Heart left ventricle (tissue), 16 donors: ENCODE results near the gene CIAO3. TPM values are rescaled to one million over a fixed set of nuclear protein-coding genes. Genes with fewer than 3 reads are reported as not detected.
"Not testable (repeated sequence)": the region's sequence is repeated elsewhere in the genome, so short reads cannot be mapped to it uniquely, and the experiment has no call there.

Experiments
- ATAC-seq, 4 donors: fragments of 200-7000 bp; cut with Tn5 transposase; one replicate each; pipeline ENCODE4 v1.9.1; 2020 to 2022; ENCODE audit warnings: moderate library complexity in 4 of 4, mild to moderate bottlenecking in 3 of 4, moderate number of reproducible peaks in 1 of 4
- DNase-seq, 5 donors: peaks; one replicate each; pipeline ENCODE4 v3.0.0-alpha.2; 2020
- H3K27ac ChIP-seq, 12 donors: fragments of 200-600 bp; sonication (generic) in 4 of 12; one replicate each; pipeline versions ENCODE4 v1.5.0 to v1.8.0; 2016 to 2022; ENCODE audit warnings: mild to moderate bottlenecking in 2 of 12
- H3K27me3 ChIP-seq, 9 donors: fragments of 200-600 bp; sonication (generic) in 2 of 9; one replicate each; pipeline versions ENCODE4 v1.5.1 to v1.8.0; 2016 to 2022; ENCODE audit warnings: mild to moderate bottlenecking in 3 of 9
- H3K36me3 ChIP-seq, 9 donors: fragments of 200-600 bp; sonication (generic) in 2 of 9; one replicate each; pipeline versions ENCODE4 v1.5.0 to v1.8.0; 2018 to 2022; ENCODE audit warnings: mild to moderate bottlenecking in 2 of 9
- H3K4me1 ChIP-seq, 12 donors: fragments of 200-600 bp; sonication (generic) in 4 of 12; one replicate each; pipeline versions ENCODE4 v1.5.0 to v1.8.0; 2016 to 2022; ENCODE audit warnings: mild to moderate bottlenecking in 3 of 12
- H3K4me3 ChIP-seq, 12 donors: fragments of 200-600 bp; sonication (generic) in 4 of 12; one replicate each; pipeline versions ENCODE4 v1.5.0 to v1.8.0; 2017 to 2022; ENCODE audit warnings: mild to moderate bottlenecking in 9 of 12, moderate library complexity in 4 of 12
- H3K9me3 ChIP-seq, 12 donors: fragments of 200-600 bp; sonication (generic) in 4 of 12; one replicate each; pipeline versions ENCODE4 v1.5.0 to v1.8.0; 2016 to 2022; ENCODE audit warnings: mild to moderate bottlenecking in 1 of 12
- POLR2A ChIP-seq, 2 donors: fragments of 450-650 bp; IDR thresholded peaks; one replicate each; pipeline ENCODE4 v1.6.1; 2017; ENCODE audit warnings: antibody characterized with exemption in 2 of 2, mild to moderate bottlenecking in 2 of 2, moderate library complexity in 2 of 2
- WGBS, 4 donors: extraction: QIAGEN DNeasy Blood & Tissue Kit in 2 of 4; methylation state at CpG; one replicate each; pipeline versions ENCODE4 v1.1.5 to v1.1.7; 2013 to 2018; 5-methylcytosine and 5-hydroxymethylcytosine counted together
- intact Hi-C, 10 donors: fragments of 100-400 bp; cut with DNase I; formaldehyde crosslinking; loops; one replicate each; pipeline versions ENCODE4 v1.11.1 to v1.14.2; 2022
- polyA plus RNA-seq, 2 donors: library from polyadenylated mRNA; stranded (reverse); fragments of 200-250 nt; gene quantifications; one replicate each; pipeline ENCODE4 v1.2.3, GENCODE V29; 2013
- total RNA-seq, 9 donors: library from RNA; depleted of rRNA in 2 of 9; stranded (reverse); fragments of >200 nt in 2 of 9; fragmentation: NEBNext Ultra II Directional in 3 of 9; extraction: Animal tissue kit (Norgen Biotek cat#: 25700) in 3 of 9; gene quantifications; one replicate each; pipeline versions ENCODE4 v1.1.0 to v1.2.4, GENCODE V29; 2016 to 2023
- TF ChIP-seq, protein P1 (sequence below), 12 donors: fragments of 200-600 bp; sonication (generic) in 4 of 12; IDR thresholded peaks; one replicate each; pipeline versions ENCODE4 v1.5.0 to v1.8.0; 2018 to 2022; ENCODE audit warnings: antibody characterized with exemption in 12 of 12, mild to moderate bottlenecking in 5 of 12
- donor health status: ischemic (EF 13 %, LVEDD 7.1; RV severe dilation, severe dysfunction).
- donor health status: healthy with polysubstance abuse.
- donor health status: DM: no; HTN: yes; CAD: no.
- donor health status: DM: no; HTN: no; CAD: no.
- donor health status: ischemic (EF 25% LVEDD 6.9; RV normal size, moderate dysfunction).
- donor health status: ischemic (EF 25% LVEDD 5.7; RV mildly dilated, moderate dysfunction).
- donor health status: healthy.
- donor health status: DM: yes; HTN: yes; CAD: no.
- donor health status: ischemic (EF 35%, LVEDD 5.7; RV mildly dilated, moderate dysfunction).
- donor health status: nonischemic (EF 11% LVEDD 7.7; RV severe dilation, severe dysfunction).
- donor health status: DM: yes; HTN: yes; CAD: no.
- donor health status: PGD.
- donor health status: ischemic (EF 29% LVEDD 5.4; RV normal size, mild dysfunction).
- donor health status: nonischemic (EF 23%, LVEDD 6.1; RV moderate dilation, normal function).

Gene CIAO3
- total and polyA plus RNA-seq, 11 donors, result 21.4 to 41.5 (median 28.2) TPM

DNA sequence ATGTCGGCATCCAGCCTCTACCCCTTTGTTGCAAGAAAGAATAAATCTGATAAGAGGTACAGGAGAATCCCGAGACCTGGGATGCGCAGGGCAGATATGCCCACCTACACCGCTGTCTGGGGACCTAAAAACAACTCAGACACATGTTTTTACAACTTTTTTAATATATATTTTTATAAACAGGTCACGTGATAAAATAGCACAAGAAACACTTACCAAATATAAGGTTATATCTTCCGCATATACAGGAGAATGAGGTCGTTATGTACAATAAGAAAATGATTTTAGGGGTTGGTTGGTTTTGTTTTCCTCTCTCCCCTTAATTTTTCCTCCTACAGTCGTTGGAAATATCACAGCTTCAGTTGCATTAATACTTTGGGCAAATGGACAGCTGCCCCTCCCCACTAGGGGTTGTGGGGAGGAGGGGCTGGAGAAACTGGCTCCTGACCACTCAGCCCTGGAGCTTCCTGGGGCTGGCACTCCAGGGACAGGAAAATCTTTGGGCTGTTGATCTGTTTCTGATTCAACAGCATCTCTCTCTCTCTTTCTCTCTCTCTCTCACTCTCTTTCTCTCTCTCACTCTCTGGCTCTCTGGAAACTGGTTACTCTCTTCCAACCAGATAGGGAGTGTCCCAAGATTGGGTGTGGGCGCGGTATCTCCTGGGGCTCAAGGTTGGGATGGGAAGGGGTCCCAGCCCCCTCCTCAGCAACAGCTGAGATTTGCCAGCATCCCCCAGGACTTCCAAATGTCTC is 48.3 kb downstream of the CIAO3 start:
- Histone ChIP-seq H3K9me3 (no peaks in the 10 kb centered on the region), H3K4me1 (peaks cover 0 to 54% (median 27%) of the 10 kb centered on the region in 12 donors), H3K36me3 (peaks cover 0 to 3% (median 0%) of the 10 kb centered on the region in 9 donors), H3K27ac (no peak overlapping the region), H3K4me3 (no peak overlapping the region), H3K27me3 (peaks cover 11 to 57% (median 45%) of the 10 kb centered on the region in 9 donors)
- TF ChIP-seq, protein P1, sequence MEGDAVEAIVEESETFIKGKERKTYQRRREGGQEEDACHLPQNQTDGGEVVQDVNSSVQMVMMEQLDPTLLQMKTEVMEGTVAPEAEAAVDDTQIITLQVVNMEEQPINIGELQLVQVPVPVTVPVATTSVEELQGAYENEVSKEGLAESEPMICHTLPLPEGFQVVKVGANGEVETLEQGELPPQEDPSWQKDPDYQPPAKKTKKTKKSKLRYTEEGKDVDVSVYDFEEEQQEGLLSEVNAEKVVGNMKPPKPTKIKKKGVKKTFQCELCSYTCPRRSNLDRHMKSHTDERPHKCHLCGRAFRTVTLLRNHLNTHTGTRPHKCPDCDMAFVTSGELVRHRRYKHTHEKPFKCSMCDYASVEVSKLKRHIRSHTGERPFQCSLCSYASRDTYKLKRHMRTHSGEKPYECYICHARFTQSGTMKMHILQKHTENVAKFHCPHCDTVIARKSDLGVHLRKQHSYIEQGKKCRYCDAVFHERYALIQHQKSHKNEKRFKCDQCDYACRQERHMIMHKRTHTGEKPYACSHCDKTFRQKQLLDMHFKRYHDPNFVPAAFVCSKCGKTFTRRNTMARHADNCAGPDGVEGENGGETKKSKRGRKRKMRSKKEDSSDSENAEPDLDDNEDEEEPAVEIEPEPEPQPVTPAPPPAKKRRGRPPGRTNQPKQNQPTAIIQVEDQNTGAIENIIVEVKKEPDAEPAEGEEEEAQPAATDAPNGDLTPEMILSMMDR (IDR thresholded peaks at IDR 0.05), result no peak
- no peak for TF ChIP-seq POLR2A (IDR thresholded peaks at IDR 0.05)
- ATAC-seq (no peak), DNase-seq (no peak)
- WGBS, 4 donors, result 62 to 68% (median 64%) methylated on average over 10 of the region's 10 CpGs
- intact Hi-C loops, result no loop called here

DNA sequence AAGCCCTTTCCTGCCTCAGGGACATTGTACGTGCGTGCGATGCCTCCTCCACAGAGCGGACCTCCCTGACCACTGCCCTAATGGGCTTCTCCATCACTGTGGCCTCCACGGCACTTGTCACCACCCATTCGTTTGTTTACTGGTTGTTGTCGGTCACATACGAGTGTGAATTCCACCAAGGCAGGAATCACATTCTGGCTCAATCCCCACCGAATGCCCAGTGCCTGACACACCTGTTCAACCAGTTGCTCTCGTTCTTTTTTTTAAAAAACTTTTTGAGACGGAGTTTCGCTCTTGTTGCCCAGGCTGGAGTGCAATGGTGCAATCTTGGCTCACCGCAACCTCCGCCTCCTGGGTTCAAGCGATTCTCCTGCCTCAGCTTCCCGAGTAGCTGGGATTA is 49.6 kb downstream of the CIAO3 start:
- DNase-seq, result not testable (repeated sequence)

DNA sequence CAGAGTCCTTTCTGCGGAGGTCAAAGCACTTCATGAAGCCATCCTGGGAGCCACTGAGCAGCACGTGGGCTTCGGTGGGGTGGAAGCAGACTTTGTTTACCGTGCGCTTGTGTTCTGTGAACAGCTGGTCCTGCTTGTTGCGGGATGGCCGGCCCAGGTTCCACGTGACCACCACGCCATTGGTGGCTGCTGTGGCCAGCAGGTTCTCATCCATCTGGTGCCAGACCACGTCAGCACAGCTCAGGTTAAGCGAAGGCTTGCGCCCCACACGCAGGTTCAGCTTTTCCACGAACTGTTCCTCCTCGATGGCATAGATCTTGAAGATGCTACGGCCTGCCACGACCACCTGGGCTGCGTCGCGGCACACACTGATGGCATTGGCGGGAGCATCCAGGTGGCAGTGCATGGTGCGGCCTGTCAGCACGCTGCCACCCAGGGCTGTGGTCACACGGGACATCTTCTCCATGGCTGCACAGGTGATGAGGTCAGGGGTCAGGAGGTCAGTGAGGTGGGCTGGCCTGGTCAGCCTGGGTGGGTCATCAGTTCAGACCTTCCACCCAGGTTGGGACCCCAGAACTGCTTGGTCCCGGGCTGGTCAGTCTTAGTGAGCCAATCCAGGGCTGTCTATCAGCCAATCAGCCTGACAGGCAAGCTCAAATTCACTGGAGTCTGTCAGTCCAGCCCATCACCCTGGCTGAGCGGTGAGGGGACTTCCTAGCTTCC is 51.5 kb downstream of the CIAO3 start:
- TF ChIP-seq, protein P1 (IDR thresholded peaks at IDR 0.05), result no peak
- TF ChIP-seq POLR2A (IDR thresholded peaks at IDR 0.05), result no peak
- intact Hi-C loops, result no loop called here
- ATAC-seq (peak in 1 of 4 donors; percentile 0), DNase-seq (no peak)
- H3K4me3 ChIP-seq, result peak overlapping the region; percentile 72 to 98 (median 94)
- WGBS, 4 donors, result 84 to 89% (median 87%) methylated on average over 24 to 26 of the region's 26 CpGs
- peaks cover 0 to 18% (median 4%) of the 10 kb centered on the region in 9 donors for H3K36me3 ChIP-seq
- no peaks in the 10 kb centered on the region for H3K9me3 ChIP-seq
- peaks cover 3 to 56% (median 32%) of the 10 kb centered on the region in 12 donors for H3K4me1 ChIP-seq
- H3K27ac ChIP-seq, result peak overlapping the region in 9 of 12 donors; percentile 65 to 92 (median 87)
- peaks cover 2 to 28% (median 20%) of the 10 kb centered on the region in 9 donors for H3K27me3 ChIP-seq

More for the DNA sequence above, 49.6 kb downstream of the CIAO3 start:
- H3K4me3 ChIP-seq, ATAC-seq, H3K9me3 ChIP-seq, H3K27ac ChIP-seq, intact Hi-C loops: not testable (repeated sequence)
- H3K27me3 ChIP-seq, result peaks cover 8 to 46% (median 37%) of the 10 kb centered on the region in 9 donors
- H3K4me1 ChIP-seq, result peaks cover 0 to 54% (median 27%) of the 10 kb centered on the region in 12 donors
- 89 to 90% (median 89%) methylated on average over 16 of the region's 16 CpGs for WGBS, 4 donors
- H3K36me3 ChIP-seq, result peaks cover 0 to 15% (median 4%) of the 10 kb centered on the region in 9 donors

DNA sequence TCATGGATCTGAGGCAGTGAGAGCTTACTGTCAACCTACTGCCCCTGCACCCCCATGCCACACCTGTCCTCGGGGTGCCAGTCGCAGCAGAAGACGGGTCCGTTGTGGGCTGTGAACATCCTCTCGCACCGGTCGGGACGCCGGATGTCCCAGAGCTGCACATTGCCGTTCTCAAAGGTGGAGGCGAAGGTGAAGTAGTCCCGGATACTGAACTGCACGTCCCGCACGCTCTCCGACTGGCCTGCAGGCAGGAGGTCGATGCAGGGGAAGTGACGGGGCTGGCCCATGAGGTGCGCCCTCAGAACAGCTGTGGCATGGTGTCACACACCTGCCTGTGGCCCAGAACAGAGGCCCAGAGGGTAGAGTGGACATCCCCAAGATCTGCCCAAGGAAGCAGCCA is 53.3 kb downstream of the CIAO3 start:
- H3K36me3 ChIP-seq, result peaks cover 0 to 28% (median 14%) of the 10 kb centered on the region in 9 donors
- H3K9me3 ChIP-seq, result no peaks in the 10 kb centered on the region
- no peak overlapping the region for H3K27ac ChIP-seq
- no peak overlapping the region for H3K4me3 ChIP-seq
- DNase-seq (no peak), ATAC-seq (no peak)
- WGBS, 4 donors, result 86 to 94% (median 92%) methylated on average over 14 to 19 of the region's 19 CpGs
- H3K27me3 ChIP-seq, result peaks cover 0 to 10% (median 4%) of the 10 kb centered on the region in 9 donors
- intact Hi-C loops, result no loop called here
- TF ChIP-seq POLR2A (IDR thresholded peaks at IDR 0.05), result no peak
- TF ChIP-seq, protein P1 (IDR thresholded peaks at IDR 0.05), result no peak
- H3K4me1 ChIP-seq, result peaks cover 10 to 60% (median 43%) of the 10 kb centered on the region in 12 donors
